Neural progenitor cell (in vitro differentiated cells): ENCODE data around the gene EDNRA. TPM values are rescaled to one million over a fixed set of nuclear protein-coding genes. Genes with fewer than 3 reads are reported as not detected.

Experiments used
- DNase-seq: peaks from one replicate; pipeline ENCODE4 v3.0.0-alpha.2; 2016; ENCODE audit warnings: low spot score
- H2AFZ ChIP-seq: fragments of 200-600 bp; sonication (generic); replicated peaks from 2 replicates; pipeline ENCODE4 v1.6.1; 2016; ENCODE audit warnings: antibody characterized with exemption
- H3F3A ChIP-seq: fragments of 200-600 bp; sonication (generic); 2 replicates; pipeline ENCODE4 v1.6.1; 2016; ENCODE audit warnings: antibody characterized with exemption, low read depth
- H3K27ac ChIP-seq: fragments of 200-600 bp; sonication (generic); 2 replicates; pipeline ENCODE4 v1.5.1; 2016; ENCODE audit warnings: mild to moderate bottlenecking
- H3K27me3 ChIP-seq: fragments of 200-600 bp; sonication (generic); 2 replicates; pipeline ENCODE4 v1.6.1; 2016; ENCODE audit warnings: mild to moderate bottlenecking, moderate library complexity
- H3K36me3 ChIP-seq: fragments of 200-600 bp; sonication (generic); 2 replicates; pipeline ENCODE4 v1.5.1; 2016
- H3K4me1 ChIP-seq: fragments of 200-600 bp; sonication (generic); 2 replicates; pipeline ENCODE4 v1.6.1; 2016; ENCODE audit warnings: mixed run types
- H3K4me2 ChIP-seq: fragments of 200-600 bp; sonication (generic); 2 replicates; pipeline ENCODE4 v1.6.1; 2016
- H3K4me3 ChIP-seq: fragments of 200-600 bp; sonication (generic); 2 replicates; pipeline ENCODE4 v1.5.1; 2016
- H3K79me2 ChIP-seq: fragments of 200-600 bp; sonication (generic); 2 replicates; pipeline ENCODE4 v1.6.1; 2016; ENCODE audit warnings: low read depth
- H3K9ac ChIP-seq: fragments of 200-600 bp; sonication (generic); 2 replicates; pipeline ENCODE4 v1.6.1; 2016
- H3K9me3 ChIP-seq: fragments of 200-600 bp; sonication (generic); 2 replicates; pipeline ENCODE4 v1.5.1; 2016; ENCODE audit warnings: low read depth
- H4K20me1 ChIP-seq: fragments of 200-600 bp; sonication (generic); 2 replicates; pipeline ENCODE4 v1.6.1; 2016; ENCODE audit warnings: low read depth
- H3K27ac Mint-ChIP-seq: 3 replicates; pipeline ENCODE4 v1.8.0; 2021; ENCODE audit warnings: mixed read lengths
- H3K27me3 Mint-ChIP-seq: 2 replicates; pipeline ENCODE4 v1.8.0; 2022; ENCODE audit warnings: low read depth, mild to moderate bottlenecking, inconsistent platforms, moderate library complexity, mixed read lengths; ENCODE audit not compliant: insufficient read depth
- H3K36me3 Mint-ChIP-seq: 3 replicates; pipeline ENCODE4 v1.8.0; 2021; ENCODE audit warnings: mixed read lengths
- H3K4me1 Mint-ChIP-seq: 3 replicates; pipeline ENCODE4 v1.8.0; 2021; ENCODE audit warnings: mixed read lengths
- H3K4me3 Mint-ChIP-seq: 3 replicates; pipeline ENCODE4 v1.8.0; 2021; ENCODE audit warnings: mild to moderate bottlenecking, moderate library complexity, mixed read lengths
- H3K9me3 Mint-ChIP-seq: 3 replicates; pipeline ENCODE4 v1.8.0; 2020; ENCODE audit warnings: mixed read lengths
- EZH2 ChIP-seq: fragments of 200-600 bp; sonication (generic); IDR thresholded peaks from 2 replicates; pipeline ENCODE4 v1.6.1; 2017; ENCODE audit warnings: antibody characterized with exemption, mild to moderate bottlenecking, moderate library complexity
- EZH2phosphoT487 ChIP-seq: fragments of 200-600 bp; sonication (generic); IDR thresholded peaks from 2 replicates; pipeline ENCODE4 v1.6.1; 2017; ENCODE audit warnings: antibody characterized with exemption
- total RNA-seq: library from RNA; depleted of rRNA; stranded (reverse); fragments of >200 nt; gene quantifications from 2 replicates; pipeline ENCODE4 v1.2.3, GENCODE V29; 2015; ENCODE audit warnings: low replicate concordance
- TF ChIP-seq, protein P1 (sequence below): fragments of 200-600 bp; sonication (generic); IDR thresholded peaks from 2 replicates; pipeline ENCODE4 v1.5.1; 2017; ENCODE audit warnings: antibody characterized with exemption, mild to moderate bottlenecking

The EDNRA gene
- total RNA-seq, 1 donor from 2014 or later = 2.9 TPM

DNA sequence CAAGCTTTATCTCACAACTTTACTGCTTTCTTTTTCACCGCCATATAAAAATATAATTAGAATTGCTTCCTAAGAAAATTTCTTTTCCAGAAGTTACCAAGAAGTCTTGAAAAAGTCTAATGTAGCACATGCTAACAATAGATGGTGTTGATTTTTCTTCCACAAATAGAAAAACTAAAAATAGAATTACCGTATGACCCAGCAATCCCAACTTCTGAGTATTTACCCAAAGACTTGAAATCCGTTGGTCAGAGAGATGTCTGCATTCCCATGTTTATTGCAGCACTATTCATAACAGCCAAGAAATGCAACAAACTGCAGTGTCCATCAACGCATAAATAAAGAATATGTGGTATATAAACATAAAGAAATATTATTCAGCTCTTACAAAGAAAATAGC is 17.8 kb upstream of the EDNRA start:
- H3K36me3 Mint-ChIP-seq = no peaks in the 10 kb centered on the region

DNA sequence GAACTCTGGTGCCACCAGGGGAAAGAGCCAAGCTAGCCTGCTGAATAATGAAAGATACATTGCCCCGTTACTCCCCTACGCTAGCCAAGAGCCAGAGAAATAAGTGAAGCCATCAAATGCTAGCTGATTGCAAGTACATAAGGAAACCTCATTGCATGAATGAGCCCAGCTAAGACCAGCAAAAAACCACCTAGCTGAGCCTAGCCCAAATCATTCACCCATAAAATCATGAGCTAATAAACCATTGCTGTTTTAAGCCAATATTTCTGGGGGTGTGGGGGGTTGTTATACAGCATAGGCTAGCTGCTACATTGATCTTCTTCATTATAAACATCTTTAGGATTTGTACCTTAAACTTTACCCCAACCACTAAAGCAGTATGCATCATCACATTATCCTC is 15.4 kb upstream of the EDNRA start:
- no peaks in the 10 kb centered on the region for H3K36me3 ChIP-seq
- H3K9me3 Mint-ChIP-seq = peaks cover 9% of the 10 kb centered on the region
- no peak overlapping the region for H3K4me3 ChIP-seq
- no peak overlapping the region for H3K4me3 Mint-ChIP-seq
- H2AFZ ChIP-seq = no peak overlapping the region
- TF ChIP-seq, protein P1, sequence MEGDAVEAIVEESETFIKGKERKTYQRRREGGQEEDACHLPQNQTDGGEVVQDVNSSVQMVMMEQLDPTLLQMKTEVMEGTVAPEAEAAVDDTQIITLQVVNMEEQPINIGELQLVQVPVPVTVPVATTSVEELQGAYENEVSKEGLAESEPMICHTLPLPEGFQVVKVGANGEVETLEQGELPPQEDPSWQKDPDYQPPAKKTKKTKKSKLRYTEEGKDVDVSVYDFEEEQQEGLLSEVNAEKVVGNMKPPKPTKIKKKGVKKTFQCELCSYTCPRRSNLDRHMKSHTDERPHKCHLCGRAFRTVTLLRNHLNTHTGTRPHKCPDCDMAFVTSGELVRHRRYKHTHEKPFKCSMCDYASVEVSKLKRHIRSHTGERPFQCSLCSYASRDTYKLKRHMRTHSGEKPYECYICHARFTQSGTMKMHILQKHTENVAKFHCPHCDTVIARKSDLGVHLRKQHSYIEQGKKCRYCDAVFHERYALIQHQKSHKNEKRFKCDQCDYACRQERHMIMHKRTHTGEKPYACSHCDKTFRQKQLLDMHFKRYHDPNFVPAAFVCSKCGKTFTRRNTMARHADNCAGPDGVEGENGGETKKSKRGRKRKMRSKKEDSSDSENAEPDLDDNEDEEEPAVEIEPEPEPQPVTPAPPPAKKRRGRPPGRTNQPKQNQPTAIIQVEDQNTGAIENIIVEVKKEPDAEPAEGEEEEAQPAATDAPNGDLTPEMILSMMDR = no peak
- TF ChIP-seq EZH2 (no peak), EZH2phosphoT487 (no peak)
- H4K20me1 ChIP-seq = no peaks in the 10 kb centered on the region
- no peak overlapping the region for H3K4me2 ChIP-seq
- no peak for DNase-seq
- H3K27ac Mint-ChIP-seq = no peak overlapping the region
- no peaks in the 10 kb centered on the region for H3K79me2 ChIP-seq
- H3F3A ChIP-seq = no peaks in the 10 kb centered on the region
- no peaks in the 10 kb centered on the region for H3K27me3 ChIP-seq
- no peaks in the 10 kb centered on the region for H3K4me1 Mint-ChIP-seq
- no peaks in the 10 kb centered on the region for H3K9me3 ChIP-seq
- H3K4me1 ChIP-seq = no peaks in the 10 kb centered on the region
- H3K27me3 Mint-ChIP-seq = no peaks in the 10 kb centered on the region
- H3K27ac ChIP-seq = no peak overlapping the region
- H3K36me3 Mint-ChIP-seq = no peaks in the 10 kb centered on the region
- no peak overlapping the region for H3K9ac ChIP-seq

More for the DNA sequence above, 17.8 kb upstream of the EDNRA start:
- no peak overlapping the region for H3K4me3 ChIP-seq
- no peaks in the 10 kb centered on the region for H4K20me1 ChIP-seq
- Mint-ChIP-seq H3K27ac (no peak overlapping the region), H3K4me3 (no peak overlapping the region), H3K27me3 (no peaks in the 10 kb centered on the region), H3K9me3 (peaks cover 2% of the 10 kb centered on the region), H3K4me1 (no peaks in the 10 kb centered on the region)
- H3K4me2 ChIP-seq = no peak overlapping the region
- TF ChIP-seq EZH2 (no peak), EZH2phosphoT487 (no peak)
- TF ChIP-seq, protein P1 = no peak
- no peaks in the 10 kb centered on the region for H3K27me3 ChIP-seq
- DNase-seq = no peak
- no peaks in the 10 kb centered on the region for H3K36me3 ChIP-seq
- no peaks in the 10 kb centered on the region for H3F3A ChIP-seq
- H3K4me1 ChIP-seq = no peaks in the 10 kb centered on the region
- no peaks in the 10 kb centered on the region for H3K79me2 ChIP-seq
- H3K27ac ChIP-seq = no peak overlapping the region
- no peak overlapping the region for H3K9ac ChIP-seq
- no peak overlapping the region for H2AFZ ChIP-seq
- no peaks in the 10 kb centered on the region for H3K9me3 ChIP-seq

DNA sequence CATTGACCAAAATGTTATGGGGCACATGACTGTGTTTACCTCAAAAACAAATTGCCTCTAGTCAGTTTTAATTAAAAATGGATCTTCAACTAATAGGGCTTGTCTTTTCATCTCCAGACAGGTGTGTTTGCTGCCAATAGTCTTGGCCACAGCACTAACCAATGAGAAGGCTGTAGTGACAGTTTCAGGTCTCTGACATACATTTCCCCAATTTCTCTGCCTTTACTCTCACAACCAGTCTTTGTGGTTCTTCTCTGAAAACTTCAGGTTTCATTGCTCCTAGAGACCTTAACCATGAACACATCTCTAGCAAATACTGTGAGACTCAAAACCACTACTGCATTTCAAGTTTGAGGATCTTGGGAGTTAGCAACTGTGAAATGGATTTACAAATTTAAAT is 3.5 kb upstream of the EDNRA start:
- Mint-ChIP-seq H3K27ac (no peak overlapping the region), H3K27me3 (peaks cover 8% of the 10 kb centered on the region), H3K9me3 (no peaks in the 10 kb centered on the region), H3K4me1 (no peaks in the 10 kb centered on the region), H3K36me3 (no peaks in the 10 kb centered on the region), H3K4me3 (no peak overlapping the region)
- no peaks in the 10 kb centered on the region for H4K20me1 ChIP-seq
- H3K4me3 ChIP-seq = no peak overlapping the region
- H3K27ac ChIP-seq = no peak overlapping the region
- peaks cover 8% of the 10 kb centered on the region for H3K4me1 ChIP-seq
- DNase-seq = no peak
- H3K9ac ChIP-seq = no peak overlapping the region
- H3K9me3 ChIP-seq = peaks cover 2% of the 10 kb centered on the region
- H3K79me2 ChIP-seq = no peaks in the 10 kb centered on the region
- TF ChIP-seq EZH2 (no peak), EZH2phosphoT487 (no peak)
- TF ChIP-seq, protein P1 = no peak
- no peak overlapping the region for H3K4me2 ChIP-seq
- no peaks in the 10 kb centered on the region for H3K36me3 ChIP-seq
- H3F3A ChIP-seq = no peaks in the 10 kb centered on the region
- peaks cover 35% of the 10 kb centered on the region for H3K27me3 ChIP-seq
- H2AFZ ChIP-seq = no peak overlapping the region
